HepG2 (cell line): ENCODE measurements around the gene ASAP2. TPM values are rescaled to one million over a fixed set of nuclear protein-coding genes. Genes with fewer than 3 reads are reported as not detected.

ENCODE experiments used
- ATAC-seq: fragments of 200-7000 bp; cut with Tn5 transposase; 3 replicates; pipeline ENCODE4 v1.9.1; 2020; ENCODE audit warnings: mild to moderate bottlenecking, moderate library complexity
- BruUV-seq: library from RNA; stranded (reverse); fragments of 400-500 nt; replicated peaks from 2 replicates; lab custom pipeline; 2021; lab: Mats Ljungman, UMichigan
- CTCF ChIA-PET: fragments of 300-600 bp; formaldehyde crosslinking; extraction: SDS; loops from one replicate; lab custom pipeline; 2021; ENCODE audit warnings: low total read pairs, inconsistent platforms, low intra/inter-chr PET ratio; lab: Yijun Ruan, JAX
- POLR2A ChIA-PET: fragments of 350-600 bp; sonication (Branson Sonifier 250); formaldehyde crosslinking; loops from one replicate; lab custom pipeline; 2020; ENCODE audit warnings: antibody characterized with exemption, inconsistent platforms; lab: Yijun Ruan, JAX
- DNase-seq: peaks from one replicate; pipeline ENCODE4 v3.0.0-alpha.2; 2015; ENCODE audit warnings: low spot score
- FAIRE-seq: peaks from 3 replicates; lab custom pipeline; 2011; peaks lifted over from hg19 to GRCh38; lab: Jason Lieb, UNC
- H2AFZ ChIP-seq: one replicate; pipeline ENCODE4 v1.6.1; 2011; ENCODE audit warnings: low read length, inconsistent platforms
- H3K27ac ChIP-seq: fragments of 300-600 bp; 3 replicates; pipeline ENCODE4 v1.8.0; 2011; ENCODE audit warnings: mixed run types, mild to moderate bottlenecking, mixed read lengths, low read length, inconsistent platforms; ENCODE audit not compliant: insufficient read depth; ENCODE audit errors: extremely low read length
- H3K27me3 ChIP-seq, 2 experiments: fragments of 200-600 bp in 1 of 2; 2 replicates in 1 of 2; 3 replicates in 1 of 2; pipeline versions ENCODE4 v1.6.0 to v1.8.0; 2011; ENCODE audit warnings: low read length in 2 of 2, mild to moderate bottlenecking in 2 of 2, moderate library complexity in 2 of 2, inconsistent platforms in 1 of 2; ENCODE audit not compliant: insufficient read depth in 2 of 2, control insufficient read depth in 1 of 2
- H3K36me3 ChIP-seq, 2 experiments: fragments of 200-600 bp in 1 of 2; replicated peaks in 1 of 2; 2 replicates in 1 of 2; 3 replicates in 1 of 2; pipeline versions ENCODE4 v1.5.1 to v1.8.0; 2011; ENCODE audit warnings: low read length in 2 of 2, inconsistent platforms in 1 of 2; ENCODE audit not compliant: insufficient read depth in 2 of 2, control insufficient read depth in 1 of 2
- H3K4me1 ChIP-seq: 2 replicates; pipeline ENCODE4 v1.5.1; 2012; ENCODE audit warnings: low read length, inconsistent platforms; ENCODE audit not compliant: insufficient read depth
- H3K4me2 ChIP-seq: 2 replicates; pipeline ENCODE4 v1.6.0; 2011; ENCODE audit warnings: low read depth, low read length, inconsistent platforms
- H3K4me3 ChIP-seq, 3 experiments: fragments of 200-600 bp in 1 of 3; sonication (generic), shearing (Covaris generic) in 1 of 3; replicated peaks in 1 of 3; 2 replicates each; pipeline ENCODE4 v1.5.1; 2011 to 2016; ENCODE audit warnings: low read length in 3 of 3, inconsistent platforms in 2 of 3, low read depth in 2 of 3, mild to moderate bottlenecking in 2 of 3, control low read depth in 1 of 3, mixed read lengths in 1 of 3; ENCODE audit not compliant: insufficient read depth in 1 of 3
- H3K79me2 ChIP-seq: one replicate; pipeline ENCODE4 v1.6.1; 2011; ENCODE audit warnings: low read length, inconsistent platforms; ENCODE audit not compliant: insufficient read depth
- H3K9ac ChIP-seq: 2 replicates; pipeline ENCODE4 v1.6.0; 2011; ENCODE audit warnings: mild to moderate bottlenecking, low read depth, low read length, inconsistent platforms; ENCODE audit not compliant: insufficient read depth
- H3K9me3 ChIP-seq: 2 replicates; pipeline ENCODE4 v1.5.1; 2012; ENCODE audit warnings: mild to moderate bottlenecking, low read length
- H4K20me1 ChIP-seq: 2 replicates; pipeline ENCODE4 v1.6.0; 2011; ENCODE audit warnings: inconsistent platforms, mild to moderate bottlenecking, low read length, moderate library complexity; ENCODE audit not compliant: insufficient read depth
- BRD4 ChIP-seq: sonication (generic); formaldehyde crosslinking; IDR thresholded peaks from 2 replicates; pipeline ENCODE4 v1.4.0; 2020; ENCODE audit warnings: missing genetic modification reagents
- GZF1 ChIP-seq: sonication (generic); formaldehyde crosslinking; IDR thresholded peaks from 2 replicates; pipeline ENCODE4 v1.5.1; 2020; ENCODE audit warnings: mild to moderate bottlenecking, missing genetic modification reagents
- HNF1B ChIP-seq: sonication (generic); formaldehyde crosslinking; IDR thresholded peaks from 2 replicates; pipeline ENCODE4 v1.5.1; 2020; ENCODE audit warnings: mild to moderate bottlenecking, moderate library complexity, missing genetic modification reagents
- LCORL ChIP-seq, 2 experiments: fragments of 450-650 bp in 1 of 2; sonication (generic) in 1 of 2; formaldehyde crosslinking in 1 of 2; IDR thresholded peaks; 2 replicates each; pipeline versions ENCODE4 v1.5.0 to v1.6.1; 2017 to 2020; ENCODE audit warnings: antibody characterized with exemption in 1 of 2, missing genetic modification reagents in 1 of 2
- TEAD3 ChIP-seq: optimal IDR thresholded peaks from 2 replicates; pipeline ENCODE3; 2016; ENCODE audit warnings: borderline replicate concordance
- TRAFD1 ChIP-seq: sonication (generic); formaldehyde crosslinking; IDR thresholded peaks from 2 replicates; pipeline ENCODE4 v1.5.1; 2020; ENCODE audit warnings: missing genetic modification reagents, mild to moderate bottlenecking, borderline replicate concordance
- TRIM24 ChIP-seq: sonication (generic); formaldehyde crosslinking; IDR thresholded peaks from 2 replicates; pipeline ENCODE4 v1.8.0; 2022; ENCODE audit warnings: mild to moderate bottlenecking, missing genetic modification reagents
- ZBTB38 ChIP-seq: sonication (generic); formaldehyde crosslinking; IDR thresholded peaks from 2 replicates; pipeline ENCODE4 v1.5.1; 2020; ENCODE audit warnings: mild to moderate bottlenecking, missing genetic modification reagents
- ZNF501 ChIP-seq: sonication (generic); formaldehyde crosslinking; IDR thresholded peaks from 2 replicates; pipeline ENCODE4 v1.5.1; 2020; ENCODE audit warnings: mild to moderate bottlenecking, moderate library complexity, missing genetic modification reagents
- ZNF598 ChIP-seq: sonication (generic); formaldehyde crosslinking; IDR thresholded peaks from 2 replicates; pipeline ENCODE4 v1.5.1; 2020; ENCODE audit warnings: mild to moderate bottlenecking, missing genetic modification reagents, borderline replicate concordance
- ZNF605 ChIP-seq: sonication (generic); formaldehyde crosslinking; IDR thresholded peaks from 2 replicates; pipeline ENCODE4 v1.8.0; 2022; ENCODE audit warnings: mild to moderate bottlenecking, missing genetic modification reagents
- ZNF687 ChIP-seq: sonication (generic); formaldehyde crosslinking; IDR thresholded peaks from 2 replicates; pipeline ENCODE4 v1.5.1; 2020; ENCODE audit warnings: mild to moderate bottlenecking, missing genetic modification reagents, moderate library complexity
- ZSCAN29 ChIP-seq: sonication (generic); formaldehyde crosslinking; conservative IDR thresholded peaks from 2 replicates; pipeline ENCODE4 v1.4.0; 2020; ENCODE audit warnings: mild to moderate bottlenecking, missing genetic modification reagents
- WGBS: methylation state at CpG from one replicate; pipeline ENCODE4 v1.1.6; 2017; ENCODE audit warnings: low lambda C conversion rate; 5-methylcytosine and 5-hydroxymethylcytosine counted together
- in situ Hi-C: cut with HindIII; loops from 2 replicates; pipeline ENCODE4 v1.10.0; 2017; ENCODE audit warnings: low pct_unique_long_range_greater_than_20kb; ENCODE audit not compliant: extremely low pct_ligation_motif_present
- intact Hi-C: fragments of 100-400 bp; cut with micrococcal nuclease; formaldehyde crosslinking; loops from one replicate; pipeline ENCODE4 v1.10.0; 2022; ENCODE audit not compliant: unreplicated experiment
- polyA plus RNA-seq, 8 experiments: library from polyadenylated mRNA; depleted of rRNA in 3 of 8; stranded (reverse) in 7 of 8; unstranded in 1 of 8; fragments of >200 nt; fragmentation: Illumina TruSeq in 4 of 8; extraction: Trizol in 4 of 8; gene quantifications; 2 replicates each; pipeline versions ENCODE4 v1.2.1 to v1.2.3, GENCODE V29; 2011 to 2016; ENCODE audit warnings: low read depth in 4 of 8, missing spikeins in 1 of 8, mixed read lengths in 1 of 8; ENCODE audit not compliant: insufficient read depth in 1 of 8
- total RNA-seq, 5 experiments: library from RNA; depleted of rRNA; stranded (reverse); fragments of >200 nt; fragmentation: Illumina TruSeq; extraction: Trizol; gene quantifications; 2 replicates each; pipeline ENCODE4 v1.2.3, GENCODE V29; 2016; ENCODE audit warnings: low read depth in 1 of 5

Gene ASAP2
- total and polyA plus RNA-seq, 2 of the 13 experiments (the other 11 are each of a cell fraction or from before 2014, with no cell fraction given) = 7.3 to 22.3 TPM

GRCh38 chr2:9334761-9335160 is 128.1 kb downstream of the ASAP2 start:
- H3K4me3 ChIP-seq = no peak overlapping the region
- H4K20me1 ChIP-seq = no peaks in the 10 kb centered on the region
- H3K79me2 ChIP-seq = no peaks in the 10 kb centered on the region
- WGBS = 93% methylated on average over 14 of the region's 14 CpGs
- no peak overlapping the region for H2AFZ ChIP-seq
- intact Hi-C loops (loop anchor here (1.0 to 5.0 kb wide), 2 partner anchors 53 to 100 kb away; no protein-coding TSS in a partner anchor), in situ Hi-C loops (loop anchor here (10.0 kb wide), 2 partner anchors 130 to 190 kb away; partner anchors contain the start of gene ASAP2)
- peaks cover 85% of the 10 kb centered on the region for H3K4me1 ChIP-seq
- DNase-seq = no peak
- POLR2A ChIA-PET = interaction anchor here (1.0 to 2.6 kb wide), 9 partner anchors 8 to 129 kb away, joined by 3 to 24 read pairs (median 8); no protein-coding TSS in a partner anchor
- H3K27ac ChIP-seq = peak overlapping the region; percentile 94
- FAIRE-seq = no peak
- ATAC-seq = no peak
- H3K9ac ChIP-seq = 0 out of 2 replicates have a peak overlapping the region, but pooled peaks have one; percentile 32
- no TSS peak for BruUV-seq
- H3K36me3 ChIP-seq = peaks cover 2 to 3% of the 10 kb centered on the region in 2 experiments; a peak in 3 of 5 replicates
- no peaks in the 10 kb centered on the region for H3K9me3 ChIP-seq
- TF ChIP-seq GZF1 (CRISPR knock-in tag) (0 out of 2 replicates have a peak, but pooled peaks have one; percentile 42), TRIM24 (CRISPR knock-in tag) (0 out of 2 replicates have a peak, but pooled peaks have one; percentile 7), TRAFD1 (CRISPR knock-in tag) (0 out of 2 replicates have a peak, but pooled peaks have one; percentile 85), ZBTB38 (CRISPR knock-in tag) (peak; percentile 70), TEAD3 (CRISPR knock-in tag) (no peak), ZNF687 (CRISPR knock-in tag) (peak; percentile 44; the same call in 1 of the 2 replicates), ZNF605 (CRISPR knock-in tag) (peak; percentile 55; the same call in 1 of the 2 replicates), LCORL (IDR thresholded peaks at IDR 0.05) (no peak), LCORL (CRISPR knock-in tag; IDR thresholded peaks at IDR 0.05) (no peak), ZNF598 (0 out of 2 replicates have a peak, but pooled peaks have one; percentile 9), BRD4 (CRISPR knock-in tag) (no peak), HNF1B (CRISPR knock-in tag) (0 out of 2 replicates have a peak, but pooled peaks have one; percentile 7), ZSCAN29 (0 out of 2 replicates have a peak, but pooled peaks have one; percentile 11), ZNF501 (CRISPR knock-in tag) (peak; percentile 8; the same call in 1 of the 2 replicates)
- H3K4me2 ChIP-seq = 0 out of 2 replicates have a peak overlapping the region, but pooled peaks have one; percentile 92
- CTCF ChIA-PET = no interaction called here
- no peaks in the 10 kb centered on the region for H3K27me3 ChIP-seq
